GM19328 (cell line): Measurements from ENCODE around the gene EFNA4.

Experiments
- ATAC-seq: cut with Tn5 transposase; IDR thresholded peaks from one replicate; pipeline ENCODE4 v1.9.1; 2021; ENCODE audit warnings: mild to moderate bottlenecking, moderate library complexity; ENCODE audit not compliant: unreplicated experiment

Gene EFNA4

GRCh38 chr1:155063550-155064110 lies at the start of gene EFNA4:
Gene EFNA4, plus strand, starts transcription at chr1:155063740. Its CDS starts 84 bp downstream, at chr1:155063824.
- ATAC-seq = peak; percentile 69

GRCh38 chr1:155014709-155015508 lies 48.6 kb upstream of the EFNA4 start:
- no peak for ATAC-seq

GRCh38 chr1:155015527-155016230 lies 47.9 kb upstream of the EFNA4 start:
- no peak for ATAC-seq

GRCh38 chr1:155016231-155016831 lies 47.2 kb upstream of the EFNA4 start:
- ATAC-seq = no peak

- ATAC-seq = peak; percentile 84
Measured at GRCh38 chr1:155017041-155017945, 46.2 kb upstream of the EFNA4 start.

- no peak for ATAC-seq
Measured at GRCh38 chr1:155017946-155018316, 45.6 kb upstream of the EFNA4 start.

GRCh38 chr1:155018617-155019348 lies 44.8 kb upstream of the EFNA4 start:
- no peak for ATAC-seq

GRCh38 chr1:155019377-155020245 lies 43.9 kb upstream of the EFNA4 start:
- ATAC-seq = no peak

GRCh38 chr1:155022136-155022926 lies 41.2 kb upstream of the EFNA4 start:
- no peak for ATAC-seq

- no peak for ATAC-seq
Measured at GRCh38 chr1:155022927-155023236, 40.7 kb upstream of the EFNA4 start.

GRCh38 chr1:155023627-155024026 lies 39.9 kb upstream of the EFNA4 start:
- no peak for ATAC-seq

GRCh38 chr1:155024315-155024714 lies 39.2 kb upstream of the EFNA4 start:
- ATAC-seq = no peak

GRCh38 chr1:155026154-155026553 lies 37.4 kb upstream of the EFNA4 start:
- ATAC-seq = no peak

GRCh38 chr1:155026588-155026987 lies 37.0 kb upstream of the EFNA4 start:
- ATAC-seq = no peak

GRCh38 chr1:155029513-155030242 lies 33.9 kb upstream of the EFNA4 start:
- ATAC-seq = no peak

- no peak for ATAC-seq
Measured at GRCh38 chr1:155030243-155030795, 33.2 kb upstream of the EFNA4 start.

GRCh38 chr1:155030899-155031298 lies 32.6 kb upstream of the EFNA4 start:
- no peak for ATAC-seq
